Sigmoid colon (tissue), 4 donors: ENCODE results near the gene CCDC15.

ENCODE experiments used
- CTCF ChIP-seq, 4 experiments: fragments of 450-650 bp in 3 of 4; fragments of 200-600 bp in 1 of 4; IDR thresholded peaks; one replicate each; pipeline ENCODE4 v1.5.1; 2016 to 2019; ENCODE audit warnings: antibody characterized with exemption in 4 of 4, mild to moderate bottlenecking in 3 of 4, moderate library complexity in 2 of 4
- EP300 ChIP-seq, 4 donors: sonication (generic); formaldehyde crosslinking; IDR thresholded peaks; one replicate each; pipeline ENCODE4 v1.6.1; 2017; ENCODE audit warnings: antibody characterized with exemption in 4 of 4
- POLR2A ChIP-seq, 2 donors: fragments of 450-650 bp; IDR thresholded peaks; one replicate each; pipeline ENCODE4 v1.6.1; 2016; ENCODE audit warnings: antibody characterized with exemption in 2 of 2, mild to moderate bottlenecking in 2 of 2, moderate library complexity in 2 of 2
- POLR2AphosphoS5 ChIP-seq, 4 donors: sonication (generic); formaldehyde crosslinking; IDR thresholded peaks; one replicate each; pipeline ENCODE4 v1.6.1; 2017; ENCODE audit warnings: antibody characterized with exemption in 4 of 4

- TF ChIP-seq POLR2A (IDR thresholded peaks at IDR 0.05): no peak
- no peak for TF ChIP-seq CTCF (IDR thresholded peaks at IDR 0.05)
- no peak for TF ChIP-seq EP300 (IDR thresholded peaks at IDR 0.05)
- TF ChIP-seq POLR2AphosphoS5 (IDR thresholded peaks at IDR 0.05): no peak
Measured at GRCh38 chr11:125001079-125001778, 47.2 kb downstream of the CCDC15 start.
